ENCODE results near the gene ATP2B1.

The ATP2B1 gene

GRCh38 chr12:89662623-89663022, 46.0 kb downstream of the ATP2B1 start:
- in situ Hi-C loops (cut with MboI; ENCODE audit: low sequenced_read_pairs), result no loop called here

- in situ Hi-C loops (cut with MboI; ENCODE audit: low sequenced_read_pairs), result no loop called here
Observed at GRCh38 chr12:89661706-89662330, 46.8 kb downstream of the ATP2B1 start.

GRCh38 chr12:89657739-89658138, 50.9 kb downstream of the ATP2B1 start:
- in situ Hi-C loops (cut with MboI; ENCODE audit: low sequenced_read_pairs), result no loop called here

GRCh38 chr12:89657066-89657465, 51.6 kb downstream of the ATP2B1 start:
- in situ Hi-C loops (cut with MboI; ENCODE audit: low sequenced_read_pairs), result no loop called here

- in situ Hi-C loops (cut with MboI; ENCODE audit: low sequenced_read_pairs), result no loop called here
Observed at GRCh38 chr12:89655841-89656240, 52.8 kb downstream of the ATP2B1 start.

GRCh38 chr12:89651192-89651591, 57.4 kb downstream of the ATP2B1 start:
- in situ Hi-C loops (cut with MboI; ENCODE audit: low sequenced_read_pairs), result no loop called here

GRCh38 chr12:89650239-89650638, 58.4 kb downstream of the ATP2B1 start:
- in situ Hi-C loops (cut with MboI; ENCODE audit: low sequenced_read_pairs), result no loop called here

- in situ Hi-C loops (cut with MboI; ENCODE audit: low sequenced_read_pairs), result no loop called here
Observed at GRCh38 chr12:89649820-89650219, 58.8 kb downstream of the ATP2B1 start.

GRCh38 chr12:89649139-89649538, 59.5 kb downstream of the ATP2B1 start:
- in situ Hi-C loops (cut with MboI; ENCODE audit: low sequenced_read_pairs), result no loop called here

- in situ Hi-C loops (cut with MboI; ENCODE audit: low sequenced_read_pairs), result no loop called here
Observed at GRCh38 chr12:89648211-89648930, 60.3 kb downstream of the ATP2B1 start.

- in situ Hi-C loops (cut with MboI; ENCODE audit: low sequenced_read_pairs), result no loop called here
Observed at GRCh38 chr12:89645434-89645833, 63.2 kb downstream of the ATP2B1 start.

GRCh38 chr12:89642959-89643358, 65.7 kb downstream of the ATP2B1 start:
- in situ Hi-C loops (cut with MboI; ENCODE audit: low sequenced_read_pairs), result no loop called here

- in situ Hi-C loops (cut with MboI; ENCODE audit: low sequenced_read_pairs), result no loop called here
Observed at GRCh38 chr12:89636776-89637160, 71.9 kb downstream of the ATP2B1 start.

- in situ Hi-C loops (cut with MboI; ENCODE audit: low sequenced_read_pairs), result no loop called here
Observed at GRCh38 chr12:89636052-89636775, 72.4 kb downstream of the ATP2B1 start.

GRCh38 chr12:89634508-89634907, 74.1 kb downstream of the ATP2B1 start:
- in situ Hi-C loops (cut with MboI; ENCODE audit: low sequenced_read_pairs), result no loop called here

- in situ Hi-C loops (cut with MboI; ENCODE audit: low sequenced_read_pairs), result no loop called here
Observed at GRCh38 chr12:89632778-89633177, 75.9 kb downstream of the ATP2B1 start.

- in situ Hi-C loops (cut with MboI; ENCODE audit: low sequenced_read_pairs), result no loop called here
Observed at GRCh38 chr12:89622115-89622514, 86.5 kb downstream of the ATP2B1 start.

GRCh38 chr12:89621521-89621920, 87.1 kb downstream of the ATP2B1 start:
- in situ Hi-C loops (cut with MboI; ENCODE audit: low sequenced_read_pairs), result no loop called here

- in situ Hi-C loops (cut with MboI; ENCODE audit: low sequenced_read_pairs), result no loop called here
Observed at GRCh38 chr12:89619764-89620163, 88.9 kb downstream of the ATP2B1 start.

GRCh38 chr12:89618113-89618862, 90.3 kb downstream of the ATP2B1 start:
- in situ Hi-C loops (cut with MboI; ENCODE audit: low sequenced_read_pairs), result no loop called here

GRCh38 chr12:89610366-89610765, 98.3 kb downstream of the ATP2B1 start:
- in situ Hi-C loops (cut with MboI; ENCODE audit: low sequenced_read_pairs), result no loop called here

All from hTERT RPE-1 (cell line).